GM12878 (cell line): ENCODE measurements around the gene PRR15.

Source experiments
- CTCF ChIP-seq, 3 experiments: IDR thresholded peaks in 2 of 3; conservative IDR thresholded peaks in 1 of 3; 2 replicates each; pipeline ENCODE4 v1.5.1; 2011; ENCODE audit warnings: low read depth in 3 of 3, low read length in 3 of 3, mild to moderate bottlenecking in 3 of 3, control low read depth in 2 of 3, moderate library complexity in 2 of 3, inconsistent platforms in 1 of 3, mixed read lengths in 1 of 3; ENCODE audit not compliant: control insufficient read depth in 2 of 3, insufficient read depth in 1 of 3; ENCODE audit errors: extremely low read depth in 1 of 3
- IKZF2 ChIP-seq, 2 experiments: fragments of 450-650 bp; IDR thresholded peaks; 2 replicates each; pipeline ENCODE4 v1.6.1; 2017; ENCODE audit warnings: mild to moderate bottlenecking in 2 of 2, moderate library complexity in 2 of 2
- POLR2AphosphoS5 ChIP-seq: IDR thresholded peaks from 2 replicates; pipeline ENCODE4 v1.6.1; 2011; ENCODE audit warnings: mild to moderate bottlenecking, low read length, inconsistent platforms
- TF ChIP-seq, protein P1 (sequence below): IDR thresholded peaks from 2 replicates; pipeline ENCODE4 v1.6.1; 2011; ENCODE audit warnings: mild to moderate bottlenecking, low read depth, low read length, moderate library complexity; ENCODE audit not compliant: insufficient replicate concordance
- TF ChIP-seq, protein P2 (sequence below): fragments of 450-650 bp; IDR thresholded peaks from 2 replicates; pipeline ENCODE4 v1.6.1; 2017; ENCODE audit warnings: mild to moderate bottlenecking, moderate library complexity

DNA sequence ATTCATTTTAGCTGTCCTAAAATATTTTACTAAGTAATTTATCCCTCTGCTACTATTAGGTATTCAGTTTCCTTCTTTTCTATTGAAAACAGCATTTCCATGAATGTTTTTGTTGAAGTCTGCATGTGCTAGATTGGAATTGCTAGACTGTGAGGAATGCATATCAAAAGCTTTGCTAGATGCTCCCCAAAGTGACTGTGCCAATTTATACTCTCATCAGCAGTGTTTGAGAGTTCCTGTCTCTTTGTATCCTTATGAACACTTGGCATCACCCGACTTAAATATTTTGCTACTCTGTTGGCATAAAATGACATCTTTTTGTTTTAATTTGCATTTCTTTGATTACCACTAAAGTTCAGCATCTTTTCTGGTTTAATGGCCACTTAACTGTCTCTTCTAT is 45.0 kb upstream of the PRR15 start:
- TF ChIP-seq, protein P1, sequence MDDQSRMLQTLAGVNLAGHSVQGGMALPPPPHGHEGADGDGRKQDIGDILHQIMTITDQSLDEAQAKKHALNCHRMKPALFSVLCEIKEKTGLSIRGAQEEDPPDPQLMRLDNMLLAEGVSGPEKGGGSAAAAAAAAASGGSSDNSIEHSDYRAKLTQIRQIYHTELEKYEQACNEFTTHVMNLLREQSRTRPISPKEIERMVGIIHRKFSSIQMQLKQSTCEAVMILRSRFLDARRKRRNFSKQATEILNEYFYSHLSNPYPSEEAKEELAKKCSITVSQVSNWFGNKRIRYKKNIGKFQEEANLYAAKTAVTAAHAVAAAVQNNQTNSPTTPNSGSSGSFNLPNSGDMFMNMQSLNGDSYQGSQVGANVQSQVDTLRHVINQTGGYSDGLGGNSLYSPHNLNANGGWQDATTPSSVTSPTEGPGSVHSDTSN = no peak
- TF ChIP-seq, protein P2, sequence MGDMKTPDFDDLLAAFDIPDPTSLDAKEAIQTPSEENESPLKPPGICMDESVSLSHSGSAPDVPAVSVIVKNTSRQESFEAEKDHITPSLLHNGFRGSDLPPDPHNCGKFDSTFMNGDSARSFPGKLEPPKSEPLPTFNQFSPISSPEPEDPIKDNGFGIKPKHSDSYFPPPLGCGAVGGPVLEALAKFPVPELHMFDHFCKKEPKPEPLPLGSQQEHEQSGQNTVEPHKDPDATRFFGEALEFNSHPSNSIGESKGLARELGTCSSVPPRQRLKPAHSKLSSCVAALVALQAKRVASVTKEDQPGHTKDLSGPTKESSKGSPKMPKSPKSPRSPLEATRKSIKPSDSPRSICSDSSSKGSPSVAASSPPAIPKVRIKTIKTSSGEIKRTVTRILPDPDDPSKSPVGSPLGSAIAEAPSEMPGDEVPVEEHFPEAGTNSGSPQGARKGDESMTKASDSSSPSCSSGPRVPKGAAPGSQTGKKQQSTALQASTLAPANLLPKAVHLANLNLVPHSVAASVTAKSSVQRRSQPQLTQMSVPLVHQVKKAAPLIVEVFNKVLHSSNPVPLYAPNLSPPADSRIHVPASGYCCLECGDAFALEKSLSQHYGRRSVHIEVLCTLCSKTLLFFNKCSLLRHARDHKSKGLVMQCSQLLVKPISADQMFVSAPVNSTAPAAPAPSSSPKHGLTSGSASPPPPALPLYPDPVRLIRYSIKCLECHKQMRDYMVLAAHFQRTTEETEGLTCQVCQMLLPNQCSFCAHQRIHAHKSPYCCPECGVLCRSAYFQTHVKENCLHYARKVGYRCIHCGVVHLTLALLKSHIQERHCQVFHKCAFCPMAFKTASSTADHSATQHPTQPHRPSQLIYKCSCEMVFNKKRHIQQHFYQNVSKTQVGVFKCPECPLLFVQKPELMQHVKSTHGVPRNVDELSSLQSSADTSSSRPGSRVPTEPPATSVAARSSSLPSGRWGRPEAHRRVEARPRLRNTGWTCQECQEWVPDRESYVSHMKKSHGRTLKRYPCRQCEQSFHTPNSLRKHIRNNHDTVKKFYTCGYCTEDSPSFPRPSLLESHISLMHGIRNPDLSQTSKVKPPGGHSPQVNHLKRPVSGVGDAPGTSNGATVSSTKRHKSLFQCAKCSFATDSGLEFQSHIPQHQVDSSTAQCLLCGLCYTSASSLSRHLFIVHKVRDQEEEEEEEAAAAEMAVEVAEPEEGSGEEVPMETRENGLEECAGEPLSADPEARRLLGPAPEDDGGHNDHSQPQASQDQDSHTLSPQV = no peak
- TF ChIP-seq POLR2AphosphoS5 (no peak), CTCF (IDR thresholded peaks at IDR 0.05 in 2 of 3, conservative IDR thresholded peaks at IDR 0.05 in 1 of 3; ENCODE audit: control insufficient read depth in 2 of 3, extremely low read depth in 1 of 3, insufficient read depth in 1 of 3, low read depth in 3 of 3, low read length in 3 of 3) (no peak), IKZF2 (IDR thresholded peaks at IDR 0.05) (no peak)
